GM19372 (cell line): ENCODE measurements around the gene PSME3IP1.

Experiments
- ATAC-seq: cut with Tn5 transposase; IDR thresholded peaks from one replicate; pipeline ENCODE4 v1.9.1; 2021; ENCODE audit warnings: mild to moderate bottlenecking, low read depth, moderate library complexity; ENCODE audit not compliant: unreplicated experiment

PSME3IP1 gene, protein sequence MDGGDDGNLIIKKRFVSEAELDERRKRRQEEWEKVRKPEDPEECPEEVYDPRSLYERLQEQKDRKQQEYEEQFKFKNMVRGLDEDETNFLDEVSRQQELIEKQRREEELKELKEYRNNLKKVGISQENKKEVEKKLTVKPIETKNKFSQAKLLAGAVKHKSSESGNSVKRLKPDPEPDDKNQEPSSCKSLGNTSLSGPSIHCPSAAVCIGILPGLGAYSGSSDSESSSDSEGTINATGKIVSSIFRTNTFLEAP

GRCh38 chr16:57185945-57186871 is at the start of gene PSME3IP1, which contains the start of gene RSPRY1:
Gene PSME3IP1, minus strand, starts transcription at chr16:57186039. Its CDS starts 12,185 bp downstream, at chr16:57173854.
Gene RSPRY1, plus strand, starts transcription at chr16:57186329. Its CDS starts 18,330 bp downstream, at chr16:57204659.
- peak; percentile 85 for ATAC-seq

- no peak for ATAC-seq
Measured at GRCh38 chr16:57235128-57236021, 49.5 kb upstream of the PSME3IP1 start.

DNA sequence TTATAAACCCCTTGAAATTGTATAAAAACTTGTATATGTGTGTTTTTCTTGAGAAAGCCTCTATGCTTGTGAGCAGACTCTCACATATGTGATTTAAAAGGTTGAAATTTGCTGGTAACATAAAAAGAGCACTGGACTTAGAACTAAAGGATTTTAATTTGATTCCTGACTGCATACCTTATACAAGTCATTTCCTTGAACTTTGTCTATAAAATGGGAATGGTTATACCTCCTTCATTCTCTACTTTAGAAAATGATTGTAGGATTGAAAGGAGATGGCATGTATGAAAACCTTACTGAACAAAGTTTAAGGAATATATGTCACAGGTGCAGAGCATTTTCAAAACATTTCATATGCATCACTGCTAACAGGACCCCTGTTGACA is 48.9 kb upstream of the PSME3IP1 start:
- ATAC-seq: no peak

DNA sequence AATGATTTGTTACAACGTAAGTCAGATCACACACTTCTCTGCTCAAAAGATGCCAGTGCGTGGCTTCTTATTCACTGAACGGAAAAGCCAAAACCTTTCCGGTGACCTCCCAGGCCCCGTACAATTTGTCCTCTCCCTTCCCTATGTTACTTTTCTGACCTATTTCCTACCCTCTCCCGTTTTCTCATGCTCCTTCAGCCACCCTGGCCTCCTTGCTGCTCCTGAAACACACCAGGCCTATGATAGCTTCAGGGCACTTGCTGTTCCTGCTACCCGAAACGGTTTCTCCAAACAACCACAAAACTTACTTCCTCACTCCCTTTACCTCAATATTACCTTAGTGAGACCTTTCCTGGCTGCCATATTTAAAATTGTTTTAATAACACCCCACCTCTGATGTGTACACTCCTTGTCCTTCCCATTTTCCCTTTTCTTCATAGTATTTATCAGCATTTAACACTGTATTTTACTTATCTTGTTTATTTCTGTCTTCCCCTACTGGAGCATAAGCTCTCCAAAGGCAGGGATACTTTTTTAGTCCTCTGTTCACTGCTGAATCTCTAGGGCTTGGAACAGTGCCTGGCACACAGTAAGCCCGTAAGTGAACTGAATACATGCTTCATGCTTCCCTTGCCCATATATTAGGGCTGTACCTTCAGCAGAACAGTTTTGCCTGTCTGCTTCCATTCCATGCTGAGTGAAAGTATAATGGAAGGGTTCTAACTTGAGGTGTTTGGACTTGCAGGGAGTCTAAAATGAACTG is 48.3 kb upstream of the PSME3IP1 start:
- ATAC-seq: no peak

GRCh38 chr16:57231821-57232350 is 46.0 kb upstream of the PSME3IP1 start:
- no peak for ATAC-seq

DNA sequence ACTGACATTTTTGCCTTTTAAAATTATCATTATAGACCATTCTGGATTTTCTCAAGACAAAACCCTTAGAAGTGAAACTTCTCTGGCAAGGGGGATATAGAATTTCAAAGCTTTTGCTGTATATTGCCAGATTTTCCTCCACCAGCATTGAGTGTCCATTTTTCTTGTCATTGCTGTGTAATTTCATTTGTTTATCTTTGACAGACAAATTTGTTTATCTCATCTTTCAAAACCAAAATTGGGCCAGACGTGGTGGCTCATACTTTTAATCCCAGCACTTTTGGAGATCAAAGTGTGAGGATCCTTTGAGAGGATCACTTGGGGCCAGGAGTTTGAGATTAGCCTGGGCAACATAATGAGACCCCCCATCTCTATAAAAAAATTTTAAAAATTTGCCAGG is 43.2 kb upstream of the PSME3IP1 start:
- ATAC-seq: no peak

DNA sequence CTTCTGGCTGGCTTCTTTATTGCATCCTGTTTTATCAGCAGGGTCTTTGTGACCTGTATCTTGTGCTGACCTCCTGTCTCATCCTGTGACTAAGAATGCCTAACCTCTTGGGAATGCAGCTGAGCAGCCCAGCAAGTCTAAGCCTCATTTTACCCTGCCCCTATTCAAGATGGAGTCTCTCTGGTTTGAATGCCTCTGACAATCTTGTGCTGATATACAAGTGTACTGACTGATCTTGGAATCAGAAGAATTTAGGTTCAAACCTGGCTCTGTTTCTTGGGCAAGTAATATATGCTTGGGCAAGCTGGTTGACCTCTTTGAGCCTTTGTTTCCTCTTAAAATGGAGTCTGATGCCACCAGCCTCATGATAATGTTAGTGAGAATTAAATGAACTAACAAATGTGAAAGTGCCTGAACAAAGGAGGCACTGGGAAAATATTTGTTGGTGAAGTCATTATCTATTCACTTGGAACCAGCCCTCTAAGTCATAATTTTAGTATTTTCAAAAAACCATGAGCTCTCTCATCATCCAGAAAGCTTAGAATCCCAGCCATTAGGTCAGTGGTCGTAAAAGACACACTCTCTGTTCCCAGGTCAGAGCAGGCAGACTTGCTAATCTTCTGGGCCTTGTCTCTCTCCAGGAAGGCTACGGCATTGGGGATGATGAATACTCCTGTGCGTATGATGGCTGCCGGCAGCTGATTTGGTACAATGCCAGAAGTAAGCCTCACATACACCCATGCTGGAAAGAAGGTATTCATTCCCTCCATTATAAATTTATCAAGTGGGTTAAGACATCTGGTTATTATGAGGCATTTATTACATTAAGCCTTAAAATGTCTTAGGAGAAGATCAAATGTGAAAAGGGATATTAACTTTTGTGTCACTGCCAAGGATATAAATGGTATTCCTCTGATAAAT is 41.1 kb upstream of the PSME3IP1 start:
- ATAC-seq: no peak

DNA sequence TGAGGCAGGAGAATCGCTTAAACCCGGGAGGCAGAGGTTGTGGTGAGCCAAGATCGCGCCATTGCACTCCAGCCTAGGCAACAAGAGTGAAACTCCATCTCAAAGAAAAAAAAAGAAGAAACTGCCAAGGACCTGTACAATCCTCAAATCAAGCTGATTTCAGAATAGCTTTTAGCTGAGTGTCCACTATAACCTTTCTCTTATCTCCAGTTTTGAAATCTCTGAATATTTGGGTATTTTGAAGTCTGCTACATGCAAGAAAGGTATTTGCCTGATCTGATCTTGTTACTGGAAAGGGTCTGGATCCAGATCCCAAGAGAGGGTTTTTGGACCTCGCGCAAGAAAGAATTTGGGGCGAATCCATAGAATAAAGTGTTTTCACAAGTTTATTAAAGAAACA is 40.1 kb upstream of the PSME3IP1 start:
- ATAC-seq: no peak

- no peak for ATAC-seq
Measured at GRCh38 chr16:57224651-57225335, 39.0 kb upstream of the PSME3IP1 start.

DNA sequence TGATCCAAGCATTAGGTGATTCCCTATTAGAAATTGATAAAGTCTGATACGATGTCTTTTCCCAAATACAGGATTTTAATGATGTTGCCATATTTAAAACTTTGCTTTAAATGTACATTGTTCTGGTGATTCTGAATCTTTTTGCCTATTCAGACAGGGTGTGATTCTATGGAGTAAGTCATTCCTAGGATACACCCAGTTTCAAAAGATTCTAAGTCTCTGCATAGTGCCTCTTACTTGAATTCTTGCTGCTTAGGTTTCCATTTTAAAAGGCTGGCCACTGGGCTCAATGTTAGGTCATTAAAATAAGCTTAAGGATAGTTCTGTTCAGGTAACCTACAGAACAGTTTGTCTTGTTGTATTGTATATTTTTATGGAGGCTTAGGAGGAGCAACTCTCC is 37.2 kb upstream of the PSME3IP1 start:
- no peak for ATAC-seq

DNA sequence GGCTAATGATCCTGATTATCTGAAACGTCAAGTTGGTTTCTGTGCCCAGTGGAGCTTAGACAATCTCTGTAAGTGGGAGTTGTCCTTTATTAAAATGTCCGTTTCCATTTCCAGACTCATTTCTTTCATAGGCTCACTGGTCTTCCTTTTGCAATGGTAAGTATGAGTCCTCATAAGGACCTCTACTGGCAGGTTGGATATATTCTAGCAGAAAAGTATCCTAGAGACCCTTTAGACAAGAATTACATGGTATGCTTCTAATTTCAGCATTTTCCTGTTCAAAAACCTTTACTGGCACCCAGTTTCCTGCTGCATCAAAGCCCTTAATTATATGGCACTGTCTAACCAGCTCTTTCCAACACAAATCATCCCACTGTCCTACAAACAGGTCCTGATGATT is 31.1 kb upstream of the PSME3IP1 start:
- ATAC-seq: no peak

DNA sequence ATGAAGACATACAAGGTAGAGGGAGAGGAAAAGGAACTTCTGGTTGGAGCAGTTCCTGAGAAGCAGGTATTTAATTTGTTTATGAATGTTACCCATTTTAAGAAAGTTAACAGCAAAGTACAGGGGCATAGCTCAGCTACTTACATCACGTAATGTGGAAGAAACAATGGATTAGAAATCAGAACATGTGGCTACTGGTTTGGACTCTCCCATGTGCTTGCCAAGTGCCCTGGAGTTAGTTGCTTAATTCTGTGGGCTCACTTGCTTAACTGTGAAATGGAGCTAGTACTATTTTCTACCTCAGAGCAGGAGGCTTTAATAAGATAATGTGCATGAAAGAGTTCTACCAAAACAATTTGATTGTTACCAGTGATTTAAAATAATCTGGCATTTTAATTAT is 27.6 kb upstream of the PSME3IP1 start:
- ATAC-seq: no peak

GRCh38 chr16:57209780-57210179 is 23.9 kb upstream of the PSME3IP1 start:
- no peak for ATAC-seq

DNA sequence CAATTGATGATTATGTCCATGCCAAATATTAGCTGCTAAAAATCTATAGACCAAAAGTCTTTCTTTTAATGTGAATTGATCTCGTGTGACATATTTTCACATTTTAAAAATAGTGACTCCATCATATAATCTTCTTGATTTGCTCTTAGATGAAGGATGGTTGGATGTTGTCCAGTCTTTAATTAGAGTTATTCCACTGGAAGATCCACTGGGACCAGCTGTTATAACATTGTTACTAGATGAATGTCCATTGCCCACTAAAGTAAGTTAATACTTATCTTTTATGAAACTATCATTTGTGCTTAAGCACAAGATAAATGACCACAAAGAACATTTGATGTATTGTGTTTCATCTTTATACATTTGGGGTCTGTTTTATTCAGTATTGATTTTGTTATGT is 23.1 kb upstream of the PSME3IP1 start:
- ATAC-seq: no peak

GRCh38 chr16:57204675-57205074 is 18.8 kb upstream of the PSME3IP1 start:
- ATAC-seq: no peak

- ATAC-seq: no peak
Measured at GRCh38 chr16:57203451-57203850, 17.6 kb upstream of the PSME3IP1 start.

GRCh38 chr16:57202095-57202886 is 16.5 kb upstream of the PSME3IP1 start:
- ATAC-seq: no peak
